ENCODE data around the gene ZNF202.
"Not testable (repeated sequence)": the region's sequence is repeated elsewhere in the genome, so short reads cannot be mapped to it uniquely, and the experiment has no call there.

ZNF202 gene

DNA sequence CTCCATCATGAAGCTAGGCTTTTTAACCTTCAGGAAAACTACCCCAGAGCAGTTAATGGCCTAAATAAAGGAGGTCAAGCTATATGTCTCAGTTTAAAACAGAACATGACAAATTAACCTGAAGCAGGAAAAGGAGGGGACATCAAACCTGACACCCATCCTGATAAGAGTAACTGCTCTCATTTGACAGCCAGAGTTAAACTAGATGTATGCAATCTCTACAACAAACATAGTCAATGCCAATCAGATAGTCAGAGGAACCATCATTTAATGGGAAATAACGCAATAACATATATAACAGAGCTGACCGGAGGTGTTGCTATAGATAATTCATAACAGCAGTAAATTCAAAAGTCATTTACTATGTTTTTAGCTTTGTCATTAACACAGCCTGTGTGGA lies 3.1 kb downstream of the ZNF202 start:
- no peak for DNase-seq

DNA sequence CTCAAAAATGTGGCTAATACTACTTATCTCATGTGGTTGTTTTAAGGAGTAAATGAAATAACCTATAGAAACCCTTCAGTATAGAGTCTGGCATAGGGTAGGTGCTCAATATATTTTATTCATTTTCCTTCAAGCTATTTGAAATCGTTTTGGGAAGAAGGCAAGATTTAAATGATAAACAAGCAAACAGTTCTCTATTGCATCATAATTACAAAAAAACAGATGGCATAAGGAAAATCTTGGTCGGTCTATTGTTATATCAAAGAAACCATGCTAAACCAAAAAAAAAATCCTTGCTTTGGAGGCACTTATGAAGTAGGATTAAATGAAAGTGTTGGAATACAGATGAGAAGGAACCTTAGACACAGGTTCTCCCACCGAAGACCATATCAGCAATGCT lies 4.7 kb downstream of the ZNF202 start:
- no peak for DNase-seq

- DNase-seq, result no peak
These were observed 11.9 kb downstream of the ZNF202 start for GRCh38 chr11:123729602-123730001.

DNA sequence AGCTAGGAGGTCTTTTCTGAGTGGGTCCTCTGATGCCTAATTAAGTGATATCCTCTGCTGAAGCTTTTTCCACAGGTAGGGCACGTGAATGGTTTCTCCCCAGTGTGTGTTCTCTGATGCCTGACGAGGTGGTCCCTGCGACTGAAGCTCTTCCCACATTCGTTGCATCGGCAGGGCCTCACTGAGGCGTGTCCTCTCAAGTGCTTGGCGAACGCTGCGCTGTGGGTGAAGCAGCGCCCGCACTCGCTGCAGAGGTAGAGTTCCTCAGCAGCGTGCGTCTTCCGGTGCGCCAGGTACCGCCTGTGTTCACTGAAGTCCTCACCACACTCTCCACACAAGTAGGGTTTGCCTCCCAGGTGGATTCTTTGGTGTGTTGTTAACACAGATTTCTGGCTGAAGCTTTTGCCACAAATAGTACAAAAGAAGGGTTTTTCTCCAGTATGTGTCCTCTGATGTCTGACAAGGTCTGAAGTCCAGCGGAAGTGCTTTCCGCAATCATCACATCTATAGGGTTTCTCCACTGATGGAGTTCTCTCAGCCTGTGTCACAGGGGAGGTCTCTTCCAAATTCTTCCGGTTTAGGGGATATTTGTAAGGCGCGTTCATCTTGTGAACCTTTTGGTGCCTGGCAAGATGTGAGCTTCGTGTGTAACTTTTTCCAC lies 15.3 kb downstream of the ZNF202 start:
- DNase-seq, result no peak

DNA sequence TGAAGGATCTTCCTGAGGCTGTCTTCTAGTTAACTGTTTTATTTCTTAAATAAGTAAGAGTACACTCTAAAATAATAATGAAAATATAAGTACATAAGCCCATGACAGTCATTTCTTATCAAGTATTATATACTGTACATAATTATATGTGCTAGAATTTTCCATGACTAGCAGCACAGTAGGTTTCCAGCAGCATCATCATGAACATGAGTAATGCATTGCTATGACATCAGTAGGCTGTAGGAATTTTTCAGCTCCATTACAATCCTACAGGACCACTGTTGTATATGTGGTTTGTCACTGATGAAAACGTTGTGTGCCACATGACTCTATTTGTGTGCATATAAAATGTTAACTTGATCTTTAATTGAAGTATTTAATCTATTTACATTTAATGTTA lies 22.0 kb downstream of the ZNF202 start:
- no peak for DNase-seq

DNA sequence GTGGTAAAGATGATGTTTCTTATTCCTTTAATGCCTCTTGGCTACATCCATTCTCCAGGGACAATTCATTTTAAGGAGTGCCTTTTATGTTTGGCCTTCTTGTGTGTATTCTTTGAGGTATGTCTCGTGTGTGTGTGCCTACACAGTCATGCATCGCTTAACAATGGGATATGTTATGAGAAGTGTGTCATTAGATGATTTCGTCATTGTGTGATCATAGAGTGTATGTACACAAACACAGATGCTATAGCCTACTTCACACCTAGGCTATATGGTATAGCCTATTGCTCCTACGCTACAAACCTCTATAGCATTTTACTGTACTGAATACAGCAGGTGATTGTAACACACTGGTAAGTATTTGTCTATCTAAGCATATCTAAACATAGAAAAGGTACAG lies 23.0 kb downstream of the ZNF202 start:
- no peak for DNase-seq

DNA sequence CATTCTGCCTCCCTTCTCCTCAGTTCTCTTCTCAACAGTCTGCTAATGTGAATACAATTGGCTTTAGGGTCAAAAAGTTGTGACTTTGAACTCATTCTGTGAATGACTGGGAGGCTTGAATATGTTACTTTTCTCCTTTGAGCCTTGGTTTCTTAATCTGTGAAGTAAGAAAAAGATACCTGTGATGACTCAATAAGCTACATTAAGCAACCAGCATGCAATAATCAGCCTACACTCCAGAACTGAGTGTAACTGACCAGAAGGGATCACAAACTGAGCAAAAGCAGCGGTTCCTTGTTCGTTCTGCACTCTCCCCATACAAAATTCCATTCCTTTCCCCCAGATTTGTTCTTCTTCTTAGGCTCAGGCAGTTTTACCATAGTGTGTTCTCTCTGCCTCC lies 23.4 kb downstream of the ZNF202 start:
- DNase-seq, result no peak

DNA sequence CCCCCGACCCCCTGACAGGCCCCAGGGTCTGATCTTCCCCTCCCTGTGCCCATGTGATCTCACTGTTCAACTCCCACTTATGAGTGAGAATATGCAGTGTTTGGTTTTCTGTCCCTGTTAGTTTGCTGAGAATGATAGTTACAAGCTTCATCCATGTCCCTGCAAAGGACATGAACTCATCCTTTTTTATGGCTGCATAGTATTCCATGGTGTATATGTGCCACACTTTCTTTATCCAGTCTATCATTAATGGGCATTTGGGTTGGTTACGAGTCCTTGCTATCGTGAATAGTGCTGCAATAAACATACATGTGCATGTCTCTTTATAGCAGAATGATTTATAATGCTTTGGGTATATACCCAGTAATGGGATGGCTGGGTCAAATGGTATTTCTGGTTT lies 28.8 kb downstream of the ZNF202 start:
- DNase-seq, result not testable (repeated sequence)

- DNase-seq, result peak; percentile 35
These were observed 33.8 kb downstream of the ZNF202 start for GRCh38 chr11:123707606-123708205.

DNA sequence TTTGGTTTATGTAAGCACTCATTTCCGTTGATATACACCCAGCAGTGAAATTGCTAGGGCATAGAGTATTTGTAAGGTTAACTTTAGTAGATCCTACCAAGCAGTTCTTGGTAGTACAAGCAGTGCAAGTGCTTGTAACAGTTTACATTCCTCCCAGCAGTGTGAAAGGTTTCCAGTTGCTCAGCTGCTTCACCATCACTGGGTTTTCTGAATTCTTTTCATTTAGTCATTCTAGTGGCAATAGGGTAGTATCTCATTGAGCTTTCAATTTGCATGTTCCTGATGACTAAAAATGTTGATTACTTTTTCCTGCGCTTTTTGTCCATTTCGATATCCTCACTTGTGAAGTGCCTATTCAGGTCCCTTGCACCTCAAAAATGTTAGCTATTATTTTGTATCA lies 34.3 kb downstream of the ZNF202 start:
- DNase-seq, result no peak

DNA sequence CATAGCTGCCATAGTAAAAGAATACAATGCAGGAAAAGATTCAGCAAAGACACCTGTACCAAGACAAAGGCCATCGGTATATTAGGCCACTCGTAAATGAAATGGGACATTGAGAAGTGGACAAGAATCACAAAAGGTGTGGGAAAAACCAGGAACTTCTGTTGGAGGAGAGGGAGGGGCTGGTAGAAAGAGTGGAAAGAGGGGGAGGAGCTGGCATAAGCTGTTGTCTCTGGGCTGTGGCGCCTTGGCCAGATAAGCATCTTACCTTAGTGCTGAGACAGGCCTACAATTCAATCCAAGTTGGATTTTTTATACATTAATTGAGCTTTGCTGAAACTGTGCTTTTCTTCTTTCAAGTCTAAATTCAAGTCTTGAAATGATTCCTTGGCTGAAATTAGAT lies 37.1 kb downstream of the ZNF202 start:
- no peak for DNase-seq

DNA sequence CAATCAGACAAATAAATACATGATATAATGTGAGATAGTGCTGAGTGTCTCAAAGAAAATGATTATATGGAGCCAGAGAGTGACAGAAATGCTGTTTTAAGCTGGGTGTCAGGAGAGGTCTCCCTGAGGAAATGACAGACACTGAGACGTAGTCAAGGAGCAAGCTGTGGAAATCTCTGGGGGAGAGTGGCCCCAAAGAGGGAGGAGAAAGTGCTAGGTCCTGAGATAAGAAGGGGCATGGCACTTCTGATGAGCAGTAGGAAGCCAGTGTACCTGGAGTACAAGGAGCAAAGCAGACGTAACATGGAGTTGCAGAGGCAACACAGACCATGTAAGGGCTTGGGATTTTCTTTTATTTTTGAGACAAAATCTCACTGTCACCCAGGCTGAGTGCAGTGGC lies 38.8 kb downstream of the ZNF202 start:
- no peak for DNase-seq

GRCh38 chr11:123702139-123702538 lies 39.3 kb downstream of the ZNF202 start:
- no peak for DNase-seq

DNA sequence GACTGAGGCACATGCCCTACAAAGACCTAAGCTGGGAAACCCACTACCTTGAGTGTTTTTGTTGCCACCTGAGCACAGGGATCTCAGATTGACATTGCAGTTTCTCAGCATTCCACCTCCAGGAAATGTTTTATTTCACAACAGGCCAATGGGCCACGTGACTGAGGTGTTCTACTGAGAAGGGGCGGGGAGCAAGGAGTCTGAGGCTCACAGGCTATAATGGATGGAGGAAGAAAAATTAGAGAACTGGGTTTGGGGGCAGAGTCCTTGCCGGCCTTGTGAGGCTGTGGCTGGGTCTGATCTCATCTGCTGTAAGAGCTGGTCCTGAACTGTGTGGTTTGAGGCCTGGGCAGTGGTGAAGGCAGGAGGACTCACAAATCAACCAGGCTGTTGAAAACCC lies 40.7 kb downstream of the ZNF202 start:
- DNase-seq, result no peak

GRCh38 chr11:123698546-123699127 lies 42.8 kb downstream of the ZNF202 start:
- no peak for DNase-seq

DNA sequence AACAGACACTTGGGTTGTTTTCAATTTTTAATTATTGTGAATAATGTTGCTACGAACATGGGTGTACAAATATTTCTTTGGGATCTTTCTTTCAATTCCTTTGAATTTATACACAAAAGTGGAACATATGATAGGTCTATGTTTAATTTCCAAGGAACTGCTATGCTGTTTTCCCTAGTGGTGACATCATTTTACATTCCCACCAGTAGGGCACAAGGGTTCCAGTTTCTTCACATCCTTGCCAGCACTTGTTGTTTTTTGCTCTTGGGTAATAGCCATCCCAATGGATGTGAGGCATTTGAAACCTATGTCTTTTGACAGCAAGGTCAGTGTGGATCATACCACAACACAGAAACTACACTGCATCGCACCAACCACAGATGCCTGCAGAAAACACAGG lies 45.3 kb downstream of the ZNF202 start:
- DNase-seq, result no peak

- DNase-seq, result no peak
These were observed 46.2 kb downstream of the ZNF202 start for GRCh38 chr11:123695231-123695630.

GRCh38 chr11:123694551-123694950 lies 46.9 kb downstream of the ZNF202 start:
- no peak for DNase-seq

DNA sequence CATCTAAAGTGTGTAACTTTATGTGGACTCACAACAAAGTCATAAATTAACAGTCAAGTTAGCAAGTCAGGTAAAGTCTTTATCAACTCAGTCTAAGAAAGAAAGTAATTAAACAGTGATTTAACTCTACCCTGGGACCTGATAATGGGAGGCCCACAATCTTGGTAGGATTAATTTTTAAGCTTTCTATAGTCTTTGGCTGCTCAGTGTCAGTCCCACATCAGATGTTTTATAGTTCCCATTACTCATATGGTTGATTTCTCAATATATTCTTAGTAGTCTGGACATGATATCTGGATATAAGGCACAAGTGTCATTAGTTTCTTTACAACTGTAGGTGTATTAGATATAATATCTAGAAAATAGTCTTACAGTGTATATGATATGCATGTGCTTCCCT lies 48.5 kb downstream of the ZNF202 start:
- no peak for DNase-seq

GRCh38 chr11:123690485-123690884 lies 51.0 kb downstream of the ZNF202 start:
- DNase-seq, result no peak

GRCh38 chr11:123684601-123685000 lies 56.9 kb downstream of the ZNF202 start:
- no peak for DNase-seq

GRCh38 chr11:123683428-123684170 lies 57.9 kb downstream of the ZNF202 start:
- no peak for DNase-seq

GRCh38 chr11:123682696-123683410 lies 58.6 kb downstream of the ZNF202 start:
- peak; percentile 13 for DNase-seq
